ENCODE measurements around the gene CSNK1G1.
"Not testable (repeated sequence)": the region's sequence is repeated elsewhere in the genome, so short reads cannot be mapped to it uniquely, and the experiment has no call there.

CSNK1G1 gene

GRCh38 chr15:64133623-64134344, 222.2 kb downstream of the CSNK1G1 start:
- DNase-seq (ENCODE audit: low read depth) = no peak

DNA sequence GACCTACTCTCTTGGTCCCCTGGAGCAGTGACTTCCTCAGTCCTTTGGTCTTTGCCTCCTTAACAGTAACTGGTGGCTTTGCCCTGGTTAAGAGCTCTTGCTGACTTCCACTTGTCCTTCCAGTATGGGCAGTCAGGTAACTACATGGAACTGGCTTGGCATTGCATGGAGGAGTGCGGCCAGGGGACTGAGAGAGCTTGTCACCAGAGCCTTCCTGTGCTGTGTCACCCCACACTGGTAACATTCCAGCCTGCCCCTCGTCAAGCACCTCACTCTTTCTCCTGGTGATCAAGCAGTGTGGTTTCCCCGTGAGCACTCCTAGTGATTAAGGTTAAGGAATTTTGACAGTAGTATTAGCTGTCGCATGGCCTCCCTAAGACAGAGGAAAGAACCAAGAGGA, 223.8 kb downstream of the CSNK1G1 start:
- no peak for DNase-seq (ENCODE audit: low read depth)

DNA sequence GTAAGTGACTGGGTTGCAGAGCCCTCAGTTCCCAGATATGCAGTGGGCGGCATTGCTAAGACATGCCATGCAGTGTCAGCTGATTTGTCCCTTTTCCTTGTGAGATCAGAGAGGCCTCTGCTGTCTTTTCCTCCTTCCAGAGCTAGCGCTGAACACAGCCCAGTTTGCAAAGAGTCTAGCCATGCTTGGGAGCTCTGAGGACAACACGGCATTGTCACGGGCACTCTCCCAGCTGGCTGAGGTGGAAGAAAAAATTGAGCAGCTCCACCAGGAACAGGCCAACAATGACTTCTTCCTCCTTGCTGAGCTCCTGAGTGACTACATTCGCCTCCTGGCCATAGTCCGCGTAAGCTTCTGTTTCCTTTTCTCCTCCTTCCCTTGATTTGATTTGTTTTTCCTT, 224.4 kb downstream of the CSNK1G1 start:
- no peak for DNase-seq (ENCODE audit: low read depth)

DNA sequence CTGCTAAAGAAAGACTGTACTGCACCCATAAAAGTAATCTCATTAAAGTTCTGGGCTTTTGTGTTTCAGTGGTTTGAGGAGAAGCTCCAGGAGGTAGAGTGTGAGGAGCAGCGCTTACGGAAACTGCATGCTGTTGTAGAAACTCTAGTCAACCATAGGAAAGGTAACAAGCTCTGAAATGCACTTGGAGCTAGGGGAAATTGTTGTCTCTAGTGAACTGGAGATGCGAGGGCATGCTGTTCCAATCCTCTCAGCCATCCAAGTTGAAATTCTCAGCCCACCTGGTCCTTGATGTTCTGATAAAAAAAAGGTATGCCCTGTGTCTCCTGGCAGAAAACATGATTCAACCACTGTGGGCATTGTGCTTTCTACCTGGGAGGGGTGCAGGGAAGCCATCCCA, 225.8 kb downstream of the CSNK1G1 start:
- DNase-seq (ENCODE audit: low read depth) = no peak

DNA sequence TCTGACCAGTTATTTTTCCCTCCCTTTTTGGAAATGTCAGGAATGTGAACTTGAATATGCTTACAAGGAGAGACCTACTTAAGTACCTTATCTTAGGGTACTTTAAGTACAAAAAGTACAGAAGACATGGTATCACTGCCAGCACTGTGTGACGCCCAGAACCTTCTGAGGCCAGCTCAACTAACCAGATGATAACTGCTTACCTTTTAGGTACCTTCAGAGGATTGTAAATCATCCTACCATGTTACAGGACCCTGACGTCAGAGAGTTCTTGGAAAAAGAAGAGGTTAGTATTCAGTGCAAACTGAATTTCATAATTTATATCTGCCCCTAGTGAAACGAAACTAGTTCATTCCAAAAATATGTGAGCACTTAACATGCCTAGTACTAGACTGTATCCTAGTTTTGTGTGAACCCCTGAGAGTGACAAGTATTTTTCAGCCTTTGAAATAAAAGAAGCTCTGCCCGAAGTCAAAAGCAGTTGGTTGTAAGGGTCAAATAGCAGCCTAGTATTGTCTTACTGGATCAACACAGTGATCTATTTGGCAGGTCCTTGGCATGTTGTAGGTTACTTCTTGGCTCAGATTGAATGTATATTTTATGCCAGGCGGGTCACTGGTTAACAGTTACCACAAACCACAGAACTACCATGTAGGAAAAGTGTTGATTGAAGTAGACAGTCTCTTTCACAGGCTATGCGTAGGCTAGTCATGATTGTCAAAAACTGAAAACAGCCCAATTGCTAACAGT, 228.3 kb downstream of the CSNK1G1 start:
- no peak for DNase-seq (ENCODE audit: low read depth)

DNA sequence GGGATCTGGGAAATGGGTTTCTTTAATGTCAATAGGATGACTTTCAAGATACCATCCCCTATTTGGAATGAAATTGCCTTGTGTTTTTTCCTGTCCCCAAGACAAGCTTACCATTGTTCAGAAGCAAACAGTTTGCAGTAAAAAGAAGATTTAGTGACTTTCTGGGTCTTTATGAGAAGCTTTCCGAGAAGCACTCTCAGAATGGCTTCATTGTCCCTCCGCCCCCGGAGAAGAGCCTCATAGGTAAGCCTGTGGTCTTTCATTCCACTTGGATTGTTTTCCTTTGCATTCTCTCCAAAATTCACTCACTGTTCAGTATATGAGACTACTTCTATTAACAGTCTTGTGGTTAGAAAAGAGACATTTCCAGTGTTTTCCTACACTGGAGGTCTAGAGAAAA, 230.0 kb downstream of the CSNK1G1 start:
- no peak for DNase-seq (ENCODE audit: low read depth)

- peak; percentile 64 for DNase-seq (ENCODE audit: low read depth)
These were observed 233.0 kb downstream of the CSNK1G1 start for GRCh38 chr15:64122936-64123351.

DNA sequence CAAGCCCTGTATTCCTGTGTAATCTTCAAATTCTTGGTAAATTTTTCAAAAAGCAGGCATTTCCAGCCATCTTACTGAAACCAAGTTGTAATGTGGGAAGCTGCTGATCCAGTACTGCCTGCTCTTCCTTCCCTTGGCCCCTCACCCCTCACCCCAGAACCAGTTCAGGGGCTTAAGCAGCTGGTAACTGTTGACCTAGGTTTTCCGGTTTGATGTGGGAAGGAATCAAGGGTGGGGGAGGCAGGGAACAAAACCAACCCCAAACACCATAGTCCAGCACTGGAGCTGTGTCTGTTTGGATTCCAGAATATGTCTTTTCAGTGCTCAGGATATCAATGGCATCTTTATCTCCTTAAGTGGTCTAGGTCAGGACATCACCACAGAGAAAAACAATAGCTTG, 233.5 kb downstream of the CSNK1G1 start:
- DNase-seq (ENCODE audit: low read depth) = no peak

DNA sequence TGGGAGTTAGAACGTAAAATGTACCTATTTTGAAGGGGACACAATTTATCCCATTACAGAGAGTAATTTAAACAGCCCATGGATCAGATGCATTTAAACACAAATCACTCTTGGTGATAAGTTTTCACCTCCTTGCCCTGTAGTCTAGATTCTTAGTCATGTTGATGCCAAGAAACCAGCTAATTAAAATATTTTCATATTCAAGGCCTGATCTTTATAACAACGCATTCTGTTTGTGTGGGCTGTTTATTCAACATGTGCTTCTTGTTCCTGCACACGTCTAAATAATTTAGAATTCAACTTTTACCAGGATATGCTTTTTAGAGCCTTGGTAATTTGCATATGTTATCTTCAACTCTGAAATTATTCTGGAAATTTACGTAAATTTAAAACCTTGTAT, 234.4 kb downstream of the CSNK1G1 start:
- no peak for DNase-seq (ENCODE audit: low read depth)

- DNase-seq (ENCODE audit: low read depth) = not testable (repeated sequence)
These were observed 235.7 kb downstream of the CSNK1G1 start for GRCh38 chr15:64120322-64120721.

DNA sequence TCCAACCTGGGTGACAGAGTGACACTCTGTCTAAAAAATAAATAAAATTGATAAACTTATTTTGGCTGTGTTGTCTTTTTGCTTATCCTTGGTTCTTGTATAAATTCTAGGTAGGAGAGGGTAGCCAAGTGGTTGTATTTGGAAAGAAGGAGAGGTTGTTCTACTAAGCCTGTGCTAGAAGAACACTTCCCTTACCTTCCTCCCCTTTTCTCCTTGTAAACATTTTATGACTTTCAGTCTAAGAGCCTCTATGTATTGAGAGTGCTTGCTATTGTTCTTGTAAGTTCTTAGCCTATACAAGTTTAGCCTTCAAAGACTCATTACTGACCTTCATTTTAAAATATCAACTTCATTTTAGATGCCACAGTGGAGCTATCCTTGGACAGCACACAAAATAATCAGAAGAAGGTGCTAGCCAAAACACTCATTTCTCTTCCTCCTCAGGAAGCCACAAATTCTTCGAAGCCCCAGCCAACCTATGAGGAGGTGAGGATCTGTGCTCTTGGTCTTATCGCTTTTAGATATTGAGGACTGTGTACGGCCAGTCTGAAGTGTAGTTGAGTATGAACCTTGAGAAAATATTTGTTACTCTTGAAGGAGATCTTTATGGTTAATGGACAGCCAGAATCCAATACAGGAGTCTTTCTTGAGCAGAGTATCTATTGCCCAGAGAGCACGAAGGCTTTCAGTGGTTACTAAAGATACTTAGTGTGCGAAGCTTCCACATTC, 238.1 kb downstream of the CSNK1G1 start:
- no peak for DNase-seq (ENCODE audit: low read depth)

Data from fibroblast of gingiva (primary cell).